H1 (cell line): Measurements from ENCODE around the gene EPX. TPM values are rescaled to one million over a fixed set of nuclear protein-coding genes. Genes with fewer than 3 reads are reported as not detected.

Source experiments
- JUND ChIP-seq: IDR thresholded peaks from 2 replicates; pipeline ENCODE4 v1.6.1; 2011; ENCODE audit warnings: mild to moderate bottlenecking, improper control_type of control experiment, low read length
- POLR2AphosphoS5 ChIP-seq: IDR thresholded peaks from 2 replicates; pipeline ENCODE4 v1.6.1; 2011; ENCODE audit warnings: low read depth, low read length
- RNF2 ChIP-seq: fragments of 200-900, 300-1000 bp; sonication (generic); IDR thresholded peaks from 2 replicates; pipeline ENCODE4 v1.7.1; 2016; ENCODE audit warnings: borderline replicate concordance, low read depth, mild to moderate bottlenecking, antibody characterized with exemption, low read length; ENCODE audit not compliant: poor library complexity, severe bottlenecking; ENCODE audit errors: missing control alignments
- SIRT6 ChIP-seq: IDR thresholded peaks from one replicate; pipeline ENCODE4 v1.7.1; 2012; ENCODE audit warnings: low read length, inconsistent platforms
- TBP ChIP-seq: IDR thresholded peaks from 2 replicates; pipeline ENCODE4 v1.6.1; 2011; ENCODE audit warnings: low read depth, low read length, improper control_type of control experiment
- polyA plus RNA-seq, 7 experiments: library from polyadenylated mRNA; depleted of rRNA in 3 of 7; stranded (reverse) in 5 of 7; unstranded in 2 of 7; fragments of >200 nt in 5 of 7; fragments of 200-250 nt in 2 of 7; gene quantifications; 1 replicate in 5 of 7; 2 replicates in 1 of 7; 4 replicates in 1 of 7; pipeline versions ENCODE4 v1.2.1 to v1.2.3, GENCODE V29; 2011 to 2013; ENCODE audit warnings: missing spikeins in 2 of 7, mixed read lengths in 2 of 7
- total RNA-seq: library from RNA; stranded (reverse); fragmentation: NEBNext Ultra II Directional; extraction: Animal tissue kit (Norgen Biotek cat#: 25700); gene quantifications from 2 replicates; pipeline ENCODE4 v1.2.1, GENCODE V29; 2021

The EPX gene
- total and polyA plus RNA-seq, 2 of the 8 experiments (the other 6 are each of a cell fraction or from before 2014, with no cell fraction given), result not detected

DNA sequence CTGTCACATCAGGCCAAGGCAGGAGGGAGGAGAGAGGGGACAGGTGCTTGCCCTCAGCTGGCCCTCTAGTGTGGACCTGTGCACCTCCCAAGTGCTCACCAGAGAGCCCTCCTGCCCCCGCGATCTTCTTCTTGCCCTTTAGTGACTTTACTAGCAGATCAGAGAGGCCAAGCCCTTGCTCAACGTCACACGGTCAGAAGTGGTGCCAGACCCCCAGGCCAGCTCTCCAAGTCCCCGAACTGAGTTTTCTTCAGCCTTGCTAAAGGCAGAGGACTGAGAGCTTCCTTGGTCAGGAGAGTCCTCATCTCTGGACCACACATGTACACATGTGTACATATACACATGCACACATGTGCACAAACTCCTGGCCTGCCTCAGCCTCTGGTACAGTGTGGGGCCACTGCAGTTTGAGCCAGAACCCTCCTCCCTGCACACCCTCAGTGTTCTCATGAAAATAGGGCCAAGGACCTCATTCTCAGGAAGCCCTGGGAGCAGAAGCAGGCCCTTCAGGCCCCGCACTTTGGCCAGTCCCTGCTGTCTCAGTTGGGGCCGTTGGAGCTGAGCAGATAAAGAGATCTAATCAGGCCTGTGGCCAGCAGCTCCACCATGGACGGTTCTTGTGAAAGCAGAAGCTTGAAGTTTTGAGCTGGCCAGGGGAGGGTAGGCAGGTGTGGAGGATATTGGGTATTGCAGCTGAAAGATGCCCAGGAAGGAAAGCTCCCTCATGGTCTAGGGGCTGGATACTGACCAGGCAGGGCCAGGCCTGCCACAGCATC is 7.4 kb upstream of the EPX start (continued):
- TF ChIP-seq JUND (no peak), POLR2AphosphoS5 (no peak), SIRT6 (no peak), TBP (no peak), RNF2 (no peak)
